ENCODE results near the gene RAD51B. TPM values are rescaled to one million over a fixed set of nuclear protein-coding genes. Genes with fewer than 3 reads are reported as not detected.

The RAD51B gene
- total RNA-seq, 1 experiment from 2014 or later: 16.7 TPM

DNA sequence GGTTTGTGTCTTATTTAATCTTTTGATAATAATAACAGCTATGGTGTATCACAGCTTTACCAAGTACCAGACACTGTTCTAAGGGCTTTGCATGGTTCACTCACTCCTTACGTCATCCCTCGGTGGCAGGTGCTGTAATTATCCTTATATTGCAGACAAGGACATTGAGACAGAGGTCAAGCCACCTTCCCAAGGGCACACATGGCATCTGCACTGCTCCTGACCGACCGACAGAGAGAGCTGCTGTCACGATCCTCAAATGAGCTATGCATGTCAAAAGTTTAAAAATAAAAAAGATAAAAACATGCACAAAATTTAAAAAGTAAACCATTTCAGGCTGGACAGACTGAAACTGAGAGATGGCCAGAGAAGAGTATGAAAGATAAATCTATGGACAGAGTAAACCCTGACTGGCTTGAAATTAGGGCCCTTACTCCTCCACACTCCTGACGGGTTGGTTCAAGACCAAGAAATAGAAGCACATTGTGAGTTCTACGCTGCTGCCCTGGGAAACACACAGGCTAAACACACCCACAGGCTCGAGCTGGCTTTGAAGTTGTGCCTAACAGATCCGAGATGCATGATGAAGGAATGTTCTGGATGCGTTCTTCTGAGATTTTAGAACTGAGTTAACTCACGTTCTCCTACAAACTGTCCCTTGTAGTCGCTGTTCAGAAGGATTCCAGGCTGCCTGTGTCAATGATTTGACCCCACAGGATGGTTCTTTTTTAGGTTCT lies 704.6 kb downstream of the RAD51B start:
- Histone ChIP-seq H3K14ac (ENCODE audit: insufficient read depth, low read length) (no peak overlapping the region; the same call in 1 of the 2 replicates), H3K79me2 (ENCODE audit: insufficient read depth, low read length) (no peaks in the 10 kb centered on the region), H3K23me2 (ENCODE audit: insufficient read length, low read depth, low read length, poor library complexity, severe bottlenecking) (no peaks in the 10 kb centered on the region), H3K56ac (ENCODE audit: insufficient read length, low read depth, low read length) (no peak overlapping the region), H3K23ac (ENCODE audit: insufficient read length, low read depth, low read length) (no peak overlapping the region), H4K20me1 (ENCODE audit: control insufficient read depth, insufficient read depth, insufficient read length) (no peaks in the 10 kb centered on the region), H4K8ac (replicated peaks; ENCODE audit: insufficient read length, low read depth, low read length) (no peak overlapping the region), H3K4me1 (ENCODE audit: insufficient read depth, low read length) (0 out of 2 replicates have a peak, but pooled peaks cover 2% of the 10 kb centered on the region), H2BK5ac (ENCODE audit: insufficient read length, low read length) (no peak overlapping the region), H2AK5ac (ENCODE audit: insufficient read length, low read length) (no peak overlapping the region), H3K27ac (ENCODE audit: insufficient read length, low read depth, low read length) (no peak overlapping the region), H3K27me3 (ENCODE audit: insufficient read depth, low read length) (no peaks in the 10 kb centered on the region), H3K9ac (ENCODE audit: extremely low read depth, insufficient read length, low read length) (no peak overlapping the region), H3K79me1 (ENCODE audit: insufficient read depth, low read depth, low read length, poor library complexity, severe bottlenecking) (no peaks in the 10 kb centered on the region), H3K4me2 (ENCODE audit: insufficient read depth, insufficient read length, low read length) (no peak overlapping the region), H3K9me3 (ENCODE audit: control insufficient read depth, low read depth, low read length) (no peaks in the 10 kb centered on the region), H4K91ac (ENCODE audit: insufficient read length, low read depth, low read length) (no peak overlapping the region), H3T11ph (ENCODE audit: low read length) (no peak overlapping the region), H2AFZ (ENCODE audit: low read length) (no peak overlapping the region), H3K18ac (ENCODE audit: insufficient read length, low read depth, low read length) (no peak overlapping the region), H2BK20ac (ENCODE audit: low read depth, low read length, poor library complexity, severe bottlenecking) (no peak overlapping the region), H3K4ac (ENCODE audit: low read depth, low read length) (no peak overlapping the region), H2BK15ac (ENCODE audit: low read depth, low read length) (no peak overlapping the region), H2BK12ac (ENCODE audit: insufficient read length, low read depth, low read length) (no peak overlapping the region), H4K5ac (ENCODE audit: insufficient read length, low read depth, low read length) (no peak overlapping the region), H2BK120ac (ENCODE audit: low read depth, low read length, poor library complexity, severe bottlenecking) (no peak overlapping the region)
- peaks cover 4 to 6% of the 10 kb centered on the region in 2 experiments for H3K9me3 Mint-ChIP-seq
- DNase-seq: no peak
- no peak overlapping the region for H3K4me3 Mint-ChIP-seq
- WGBS (ENCODE audit: extremely low coverage, insufficient read length, low lambda C conversion rate): no CpG with 5 or more reads among the region's 12 CpGs
- H3K4me1 Mint-ChIP-seq: peaks cover 43 to 44% of the 10 kb centered on the region in 2 experiments
- peaks cover 3 to 14% (median 7%) of the 10 kb centered on the region in 3 experiments; a peak in 6 of 7 replicates for H3K36me3 Mint-ChIP-seq (ENCODE audit: insufficient read depth in 1 of 3, low read depth in 3 of 3)
- no peak overlapping the region for H3K27ac Mint-ChIP-seq
- H3K27me3 Mint-ChIP-seq (ENCODE audit: low read depth): no peaks in the 10 kb centered on the region
- TF ChIP-seq, protein P1, sequence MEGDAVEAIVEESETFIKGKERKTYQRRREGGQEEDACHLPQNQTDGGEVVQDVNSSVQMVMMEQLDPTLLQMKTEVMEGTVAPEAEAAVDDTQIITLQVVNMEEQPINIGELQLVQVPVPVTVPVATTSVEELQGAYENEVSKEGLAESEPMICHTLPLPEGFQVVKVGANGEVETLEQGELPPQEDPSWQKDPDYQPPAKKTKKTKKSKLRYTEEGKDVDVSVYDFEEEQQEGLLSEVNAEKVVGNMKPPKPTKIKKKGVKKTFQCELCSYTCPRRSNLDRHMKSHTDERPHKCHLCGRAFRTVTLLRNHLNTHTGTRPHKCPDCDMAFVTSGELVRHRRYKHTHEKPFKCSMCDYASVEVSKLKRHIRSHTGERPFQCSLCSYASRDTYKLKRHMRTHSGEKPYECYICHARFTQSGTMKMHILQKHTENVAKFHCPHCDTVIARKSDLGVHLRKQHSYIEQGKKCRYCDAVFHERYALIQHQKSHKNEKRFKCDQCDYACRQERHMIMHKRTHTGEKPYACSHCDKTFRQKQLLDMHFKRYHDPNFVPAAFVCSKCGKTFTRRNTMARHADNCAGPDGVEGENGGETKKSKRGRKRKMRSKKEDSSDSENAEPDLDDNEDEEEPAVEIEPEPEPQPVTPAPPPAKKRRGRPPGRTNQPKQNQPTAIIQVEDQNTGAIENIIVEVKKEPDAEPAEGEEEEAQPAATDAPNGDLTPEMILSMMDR (conservative IDR thresholded peaks at IDR 0.05): peak; percentile 33; the same call in 1 of the 3 replicates
